ENCODE data around the gene SPOCK3.

SPOCK3 gene

GRCh38 chr4:167119392-167119791 is 114.9 kb downstream of the SPOCK3 start:
- Histone ChIP-seq H3K9me2 (ENCODE audit: low read depth, low read length) (no peaks in the 10 kb centered on the region), H3K27me3 (ENCODE audit: insufficient read depth, low read length) (no peaks in the 10 kb centered on the region), H3K9ac (ENCODE audit: low read length) (no peak overlapping the region), H4K20me1 (ENCODE audit: insufficient read depth, low read length) (no peaks in the 10 kb centered on the region), H3K4me3 (ENCODE audit: low read depth, low read length, poor library complexity, severe bottlenecking) (no peak overlapping the region), H3K36me3 (ENCODE audit: insufficient read depth, low read length) (no peaks in the 10 kb centered on the region), H3K79me2 (ENCODE audit: insufficient read depth, low read length) (no peaks in the 10 kb centered on the region), H3K27ac (ENCODE audit: low read depth, low read length, poor library complexity, severe bottlenecking) (no peak overlapping the region), H3K4me1 (ENCODE audit: insufficient read depth, low read length, severe bottlenecking) (no peaks in the 10 kb centered on the region), H3F3A (ENCODE audit: insufficient read depth, low read length) (no peaks in the 10 kb centered on the region), H3K4me2 (ENCODE audit: low read length) (no peak overlapping the region), H3K9me3 (ENCODE audit: low read length) (no peaks in the 10 kb centered on the region), H2AFZ (ENCODE audit: low read length) (no peak overlapping the region)
- no peak for TF ChIP-seq EZH2 (IDR thresholded peaks at IDR 0.05; ENCODE audit: borderline replicate concordance, low read length)
- TF ChIP-seq CTCF (IDR thresholded peaks at IDR 0.05; ENCODE audit: low read length), result no peak

GRCh38 chr4:167117273-167117672 is 117.0 kb downstream of the SPOCK3 start:
- Histone ChIP-seq H3K4me1 (ENCODE audit: insufficient read depth, low read length, severe bottlenecking) (no peaks in the 10 kb centered on the region), H3K4me3 (ENCODE audit: low read depth, low read length, poor library complexity, severe bottlenecking) (no peak overlapping the region), H3K79me2 (ENCODE audit: insufficient read depth, low read length) (no peaks in the 10 kb centered on the region), H3K27ac (ENCODE audit: low read depth, low read length, poor library complexity, severe bottlenecking) (no peak overlapping the region), H3K36me3 (ENCODE audit: insufficient read depth, low read length) (no peaks in the 10 kb centered on the region), H3K27me3 (ENCODE audit: insufficient read depth, low read length) (no peaks in the 10 kb centered on the region), H3K4me2 (ENCODE audit: low read length) (no peak overlapping the region), H3K9me2 (ENCODE audit: low read depth, low read length) (no peaks in the 10 kb centered on the region), H3K9ac (ENCODE audit: low read length) (no peak overlapping the region), H3F3A (ENCODE audit: insufficient read depth, low read length) (no peaks in the 10 kb centered on the region), H2AFZ (ENCODE audit: low read length) (no peak overlapping the region), H3K9me3 (ENCODE audit: low read length) (no peaks in the 10 kb centered on the region), H4K20me1 (ENCODE audit: insufficient read depth, low read length) (no peaks in the 10 kb centered on the region)
- TF ChIP-seq CTCF (IDR thresholded peaks at IDR 0.05; ENCODE audit: low read length), result no peak
- no peak for TF ChIP-seq EZH2 (IDR thresholded peaks at IDR 0.05; ENCODE audit: borderline replicate concordance, low read length)

- Histone ChIP-seq H4K20me1 (ENCODE audit: insufficient read depth, low read length) (no peaks in the 10 kb centered on the region), H3K9me2 (ENCODE audit: low read depth, low read length) (no peaks in the 10 kb centered on the region)
Measured at GRCh38 chr4:167114416-167114971, 119.8 kb downstream of the SPOCK3 start.

More at GRCh38 chr4:167114416-167114971, 119.8 kb downstream of the SPOCK3 start:
- Histone ChIP-seq H3K27ac (ENCODE audit: low read depth, low read length, poor library complexity, severe bottlenecking) (no peak overlapping the region), H3F3A (ENCODE audit: insufficient read depth, low read length) (no peaks in the 10 kb centered on the region), H2AFZ (ENCODE audit: low read length) (no peak overlapping the region), H3K79me2 (ENCODE audit: insufficient read depth, low read length) (no peaks in the 10 kb centered on the region), H3K9me3 (ENCODE audit: low read length) (no peaks in the 10 kb centered on the region), H3K36me3 (ENCODE audit: insufficient read depth, low read length) (no peaks in the 10 kb centered on the region), H3K4me1 (ENCODE audit: insufficient read depth, low read length, severe bottlenecking) (no peaks in the 10 kb centered on the region), H3K4me3 (ENCODE audit: low read depth, low read length, poor library complexity, severe bottlenecking) (no peak overlapping the region), H3K27me3 (ENCODE audit: insufficient read depth, low read length) (no peaks in the 10 kb centered on the region), H3K4me2 (ENCODE audit: low read length) (no peak overlapping the region), H3K9ac (ENCODE audit: low read length) (no peak overlapping the region)
- no peak for TF ChIP-seq CTCF (IDR thresholded peaks at IDR 0.05; ENCODE audit: low read length)
- no peak for TF ChIP-seq EZH2 (IDR thresholded peaks at IDR 0.05; ENCODE audit: borderline replicate concordance, low read length)

Data from OCI-LY1 (cell line).